Mucosa of rectum (tissue), 2 donors: ENCODE results near the gene INPP5D.

Source experiments
- H3K27ac ChIP-seq, 2 donors: one replicate each; pipeline ENCODE4 v1.7.0; 2013; ENCODE audit warnings: inconsistent platforms in 2 of 2, low read depth in 2 of 2, low read length in 2 of 2
- H3K27me3 ChIP-seq, 2 donors: one replicate each; pipeline ENCODE4 v1.7.0; 2013; ENCODE audit warnings: low read length in 2 of 2; ENCODE audit not compliant: control insufficient read depth in 2 of 2, insufficient read depth in 2 of 2
- H3K36me3 ChIP-seq, 2 donors: one replicate each; pipeline ENCODE4 v1.7.0; 2013; ENCODE audit warnings: low read length in 2 of 2; ENCODE audit not compliant: control insufficient read depth in 2 of 2, insufficient read depth in 2 of 2
- H3K4me1 ChIP-seq, 2 donors: one replicate each; pipeline ENCODE4 v1.7.0; 2013; ENCODE audit warnings: low read length in 2 of 2, mild to moderate bottlenecking in 1 of 2; ENCODE audit not compliant: control insufficient read depth in 2 of 2, insufficient read depth in 2 of 2
- H3K4me3 ChIP-seq, 2 donors: one replicate each; pipeline ENCODE4 v1.7.0; 2013; ENCODE audit warnings: low read length in 2 of 2
- H3K9ac ChIP-seq, 2 donors: one replicate each; pipeline ENCODE4 v1.7.0; 2013; ENCODE audit warnings: low read length in 2 of 2, low read depth in 1 of 2, mild to moderate bottlenecking in 1 of 2
- H3K9me3 ChIP-seq, 2 donors: one replicate each; pipeline ENCODE4 v1.7.0; 2013; ENCODE audit warnings: low read length in 2 of 2; ENCODE audit not compliant: control insufficient read depth in 2 of 2
- donor health status: healthy.
- donor health status: Normal muscosa, but diverticular disease.

Gene INPP5D

GRCh38 chr2:233081731-233082221 is 21.6 kb downstream of the INPP5D start:
- Histone ChIP-seq H3K4me3 (no peak overlapping the region), H3K27me3 (no peaks in the 10 kb centered on the region), H3K4me1 (peaks cover 16 to 29% of the 10 kb centered on the region in 2 donors), H3K9ac (no peak overlapping the region), H3K27ac (peak overlapping the region; percentile 76 to 79), H3K9me3 (no peaks in the 10 kb centered on the region), H3K36me3 (peaks cover 0 to 3% of the 10 kb centered on the region in 2 donors)

GRCh38 chr2:233082222-233082930 is 22.2 kb downstream of the INPP5D start:
- peak overlapping the region; percentile 76 to 79 for H3K27ac ChIP-seq
- H3K4me3 ChIP-seq, result no peak overlapping the region
- H3K36me3 ChIP-seq, result peaks cover 0 to 3% of the 10 kb centered on the region in 2 donors
- H3K9ac ChIP-seq, result no peak overlapping the region
- H3K4me1 ChIP-seq, result peaks cover 17 to 29% of the 10 kb centered on the region in 2 donors
- no peaks in the 10 kb centered on the region for H3K9me3 ChIP-seq
- no peaks in the 10 kb centered on the region for H3K27me3 ChIP-seq

- peak overlapping the region; percentile 76 to 79 for H3K27ac ChIP-seq
- H3K4me1 ChIP-seq, result peaks cover 17 to 29% of the 10 kb centered on the region in 2 donors
- H3K9ac ChIP-seq, result peak overlapping the region; percentile 5 to 27
- no peaks in the 10 kb centered on the region for H3K27me3 ChIP-seq
- no peaks in the 10 kb centered on the region for H3K9me3 ChIP-seq
- no peak overlapping the region for H3K4me3 ChIP-seq
- H3K36me3 ChIP-seq, result peaks cover 0 to 3% of the 10 kb centered on the region in 2 donors
Measured at GRCh38 chr2:233082931-233083755, 23.0 kb downstream of the INPP5D start.

GRCh38 chr2:233083782-233084181 is 23.6 kb downstream of the INPP5D start:
- H3K9ac ChIP-seq, result peak overlapping the region; percentile 5 to 27

GRCh38 chr2:233084488-233084887 is 24.3 kb downstream of the INPP5D start:
- H3K4me3 ChIP-seq, result peak overlapping the region in 1 of 2 donors; percentile 7
- H3K36me3 ChIP-seq, result peaks cover 0 to 5% of the 10 kb centered on the region in 2 donors
- H3K9ac ChIP-seq, result peak overlapping the region in 1 of 2 donors; percentile 32
- H3K9me3 ChIP-seq, result no peaks in the 10 kb centered on the region
- H3K27me3 ChIP-seq, result no peaks in the 10 kb centered on the region
- peaks cover 17 to 29% of the 10 kb centered on the region in 2 donors for H3K4me1 ChIP-seq
- H3K27ac ChIP-seq, result peak overlapping the region; percentile 76 to 79

More at GRCh38 chr2:233083782-233084181, 23.6 kb downstream of the INPP5D start:
- Histone ChIP-seq H3K27ac (peak overlapping the region; percentile 76 to 79), H3K36me3 (peaks cover 0 to 5% of the 10 kb centered on the region in 2 donors), H3K9me3 (no peaks in the 10 kb centered on the region), H3K4me1 (peaks cover 17 to 29% of the 10 kb centered on the region in 2 donors), H3K4me3 (no peak overlapping the region), H3K27me3 (no peaks in the 10 kb centered on the region)

- no peak overlapping the region for H3K9ac ChIP-seq
- H3K27me3 ChIP-seq, result no peaks in the 10 kb centered on the region
- H3K27ac ChIP-seq, result peak overlapping the region; percentile 8 to 79
- H3K4me3 ChIP-seq, result no peak overlapping the region
- H3K4me1 ChIP-seq, result peaks cover 17 to 29% of the 10 kb centered on the region in 2 donors
- H3K9me3 ChIP-seq, result no peaks in the 10 kb centered on the region
- H3K36me3 ChIP-seq, result peaks cover 0 to 5% of the 10 kb centered on the region in 2 donors
Measured at GRCh38 chr2:233085037-233085838, 25.1 kb downstream of the INPP5D start.

- Histone ChIP-seq H3K9ac (no peak overlapping the region), H3K9me3 (no peaks in the 10 kb centered on the region), H3K27me3 (no peaks in the 10 kb centered on the region), H3K36me3 (peaks cover 0 to 2% of the 10 kb centered on the region in 2 donors), H3K4me3 (no peak overlapping the region), H3K4me1 (peaks cover 17 to 25% of the 10 kb centered on the region in 2 donors), H3K27ac (peak overlapping the region in 1 of 2 donors; percentile 20)
Measured at GRCh38 chr2:233085839-233086150, 25.7 kb downstream of the INPP5D start.

GRCh38 chr2:233087713-233088112 is 27.6 kb downstream of the INPP5D start:
- Histone ChIP-seq H3K9me3 (no peaks in the 10 kb centered on the region), H3K27me3 (no peaks in the 10 kb centered on the region), H3K4me1 (peaks cover 13 to 17% of the 10 kb centered on the region in 2 donors), H3K36me3 (peaks cover 0 to 2% of the 10 kb centered on the region in 2 donors), H3K9ac (no peak overlapping the region), H3K4me3 (no peak overlapping the region), H3K27ac (peak overlapping the region in 1 of 2 donors; percentile 38)

- Histone ChIP-seq H3K9ac (no peak overlapping the region), H3K36me3 (peaks cover 0 to 2% of the 10 kb centered on the region in 2 donors), H3K27ac (no peak overlapping the region), H3K4me1 (peaks cover 3 to 5% of the 10 kb centered on the region in 2 donors), H3K9me3 (no peaks in the 10 kb centered on the region), H3K27me3 (no peaks in the 10 kb centered on the region), H3K4me3 (no peak overlapping the region)
Measured at GRCh38 chr2:233088972-233089345, 28.8 kb downstream of the INPP5D start.
